HEK293T (cell line): ENCODE data around the gene ZNF609.

ENCODE experiments used
- ELF4 ChIP-seq: fragments of 450-650 bp; IDR thresholded peaks from 2 replicates; pipeline ENCODE4 v1.6.1; 2017; ENCODE audit warnings: antibody characterized with exemption
- FOXK2 ChIP-seq: fragments of 450-650 bp; IDR thresholded peaks from 2 replicates; pipeline ENCODE4 v1.6.1; 2016; ENCODE audit warnings: mild to moderate bottlenecking
- SP1 ChIP-seq: fragments of 450-650 bp; IDR thresholded peaks from 2 replicates; pipeline ENCODE4 v1.6.1; 2017
- SUZ12 ChIP-seq: fragments of 450-650 bp; IDR thresholded peaks from 2 replicates; pipeline ENCODE4 v1.6.1; 2016; ENCODE audit warnings: mild to moderate bottlenecking

- TF ChIP-seq ELF4 (no peak), FOXK2 (no peak), SUZ12 (no peak), SP1 (no peak)
Measured at GRCh38 chr15:64642875-64643274, 182.5 kb downstream of the ZNF609 start.
